Transverse colon (tissue), 3 donors: ENCODE data around the gene RRP7A.
"Not testable (repeated sequence)": the region's sequence is repeated elsewhere in the genome, so short reads cannot be mapped to it uniquely, and the experiment has no call there.

Experiments
- CTCF ChIP-seq, 5 experiments: fragments of 200-600 bp in 3 of 5; fragments of 450-650 bp in 2 of 5; sonication (generic) in 3 of 5; IDR thresholded peaks; 1 replicate in 2 of 5; 2 replicates in 3 of 5; pipeline ENCODE4 v1.5.1; 2016 to 2017; ENCODE audit warnings: antibody characterized with exemption in 5 of 5, inconsistent platforms in 3 of 5, mild to moderate bottlenecking in 2 of 5, moderate library complexity in 1 of 5
- POLR2A ChIP-seq: fragments of 450-650 bp; IDR thresholded peaks from one replicate; pipeline ENCODE4 v1.6.1; 2016; ENCODE audit warnings: antibody characterized with exemption, mild to moderate bottlenecking, moderate library complexity

DNA sequence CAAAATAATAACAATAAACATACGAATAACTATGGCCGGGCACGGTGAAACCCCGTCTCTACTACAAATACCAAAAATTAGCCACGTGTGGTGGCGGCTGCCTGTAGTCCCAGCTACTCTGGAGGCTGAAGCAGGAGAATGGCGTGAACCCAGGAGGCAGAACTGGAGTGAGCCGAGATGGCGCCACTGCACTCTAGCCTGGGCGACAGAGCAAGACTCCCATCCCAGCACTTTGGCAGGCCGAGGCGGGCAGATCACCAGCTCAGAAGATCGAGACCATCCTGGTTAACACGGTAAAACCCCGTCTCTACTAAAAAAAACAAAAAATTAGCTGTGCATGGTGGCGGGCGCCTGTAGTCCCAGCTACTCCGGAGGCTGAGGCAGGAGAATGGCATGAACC is 17.0 kb upstream of the RRP7A start:
- not testable (repeated sequence) for TF ChIP-seq CTCF (IDR thresholded peaks at IDR 0.05); POLR2A
